ENCODE data around the gene CITED4. TPM values are rescaled to one million over a fixed set of nuclear protein-coding genes. Genes with fewer than 3 reads are reported as not detected.

CITED4 gene
- total RNA-seq, 1 donor from 2014 or later = 7.1 TPM

GRCh38 chr1:40837601-40838000 lies 24.6 kb downstream of the CITED4 start:
- H3K27me3 Mint-ChIP-seq (ENCODE audit: low read depth, unreplicated experiment) = no peaks in the 10 kb centered on the region
- no peak for DNase-seq (ENCODE audit: low read depth)
- H3K4me1 ChIP-seq (ENCODE audit: insufficient read depth, low read length) = no peaks in the 10 kb centered on the region
- no peaks in the 10 kb centered on the region for H3K79me2 ChIP-seq (ENCODE audit: insufficient read depth, low read length)
- no peaks in the 10 kb centered on the region for H3K36me3 ChIP-seq (ENCODE audit: insufficient read depth, low read length)
- H3K4me1 Mint-ChIP-seq (ENCODE audit: low read depth, unreplicated experiment) = no peaks in the 10 kb centered on the region
- H3K9ac ChIP-seq (ENCODE audit: low read length) = no peak overlapping the region
- no peak overlapping the region for H3K27ac ChIP-seq (ENCODE audit: low read depth, low read length)
- peaks cover 6% of the 10 kb centered on the region for H3K9me3 Mint-ChIP-seq (ENCODE audit: unreplicated experiment)
- H3K4me3 Mint-ChIP-seq (ENCODE audit: unreplicated experiment) = no peak overlapping the region
- no peak overlapping the region for H3K4me3 ChIP-seq (ENCODE audit: insufficient read depth, low read depth, low read length)
- no peaks in the 10 kb centered on the region for H4K20me1 ChIP-seq (ENCODE audit: insufficient read depth, low read length)
- no peaks in the 10 kb centered on the region for H3K9me3 ChIP-seq (ENCODE audit: insufficient read depth, low read depth, low read length)
- H2AFZ ChIP-seq (ENCODE audit: low read depth, low read length) = no peak overlapping the region
- no peak for TF ChIP-seq CTCF (IDR thresholded peaks at IDR 0.05; ENCODE audit: insufficient read depth, low read depth, low read length)
- no peak for TF ChIP-seq EZH2 (IDR thresholded peaks at IDR 0.05; ENCODE audit: insufficient read depth, low read length)
- no peak overlapping the region for H3K27ac Mint-ChIP-seq (ENCODE audit: unreplicated experiment)
- peaks cover 16% of the 10 kb centered on the region for H3K27me3 ChIP-seq (ENCODE audit: insufficient read depth, low read length)
- no peak overlapping the region for H3K4me2 ChIP-seq (ENCODE audit: low read length)
- peaks cover 1% of the 10 kb centered on the region for H3K36me3 Mint-ChIP-seq (ENCODE audit: low read depth, unreplicated experiment)
- no peak for FAIRE-seq

- Histone ChIP-seq H3K9me3 (ENCODE audit: insufficient read depth, low read depth, low read length) (no peaks in the 10 kb centered on the region), H3K4me1 (ENCODE audit: insufficient read depth, low read length) (no peaks in the 10 kb centered on the region), H4K20me1 (ENCODE audit: insufficient read depth, low read length) (no peaks in the 10 kb centered on the region), H3K36me3 (ENCODE audit: insufficient read depth, low read length) (no peaks in the 10 kb centered on the region), H2AFZ (ENCODE audit: low read depth, low read length) (no peak overlapping the region), H3K27ac (ENCODE audit: low read depth, low read length) (no peak overlapping the region), H3K9ac (ENCODE audit: low read length) (no peak overlapping the region), H3K4me3 (ENCODE audit: insufficient read depth, low read depth, low read length) (no peak overlapping the region), H3K79me2 (ENCODE audit: insufficient read depth, low read length) (no peaks in the 10 kb centered on the region), H3K4me2 (ENCODE audit: low read length) (no peak overlapping the region), H3K27me3 (ENCODE audit: insufficient read depth, low read length) (peaks cover 16% of the 10 kb centered on the region)
- H3K27ac Mint-ChIP-seq (ENCODE audit: unreplicated experiment) = no peak overlapping the region
- peaks cover 8% of the 10 kb centered on the region for H3K27me3 Mint-ChIP-seq (ENCODE audit: low read depth, unreplicated experiment)
- H3K4me3 Mint-ChIP-seq (ENCODE audit: unreplicated experiment) = no peak overlapping the region
- H3K4me1 Mint-ChIP-seq (ENCODE audit: low read depth, unreplicated experiment) = no peaks in the 10 kb centered on the region
- no peak for TF ChIP-seq CTCF (IDR thresholded peaks at IDR 0.05; ENCODE audit: insufficient read depth, low read depth, low read length)
- no peak for TF ChIP-seq EZH2 (IDR thresholded peaks at IDR 0.05; ENCODE audit: insufficient read depth, low read length)
- no peaks in the 10 kb centered on the region for H3K36me3 Mint-ChIP-seq (ENCODE audit: low read depth, unreplicated experiment)
- DNase-seq (ENCODE audit: low read depth) = no peak
- FAIRE-seq = no peak
- no peaks in the 10 kb centered on the region for H3K9me3 Mint-ChIP-seq (ENCODE audit: unreplicated experiment)
Measured at GRCh38 chr1:40836283-40836682, 25.9 kb downstream of the CITED4 start.

GRCh38 chr1:40834968-40835545 lies 27.1 kb downstream of the CITED4 start:
- TF ChIP-seq EZH2 (IDR thresholded peaks at IDR 0.05; ENCODE audit: insufficient read depth, low read length) (no peak), CTCF (IDR thresholded peaks at IDR 0.05; ENCODE audit: insufficient read depth, low read depth, low read length) (no peak)
- Histone ChIP-seq H3K79me2 (ENCODE audit: insufficient read depth, low read length) (no peaks in the 10 kb centered on the region), H3K36me3 (ENCODE audit: insufficient read depth, low read length) (no peaks in the 10 kb centered on the region), H2AFZ (ENCODE audit: low read depth, low read length) (no peak overlapping the region), H3K27me3 (ENCODE audit: insufficient read depth, low read length) (peaks cover 12% of the 10 kb centered on the region), H3K4me3 (ENCODE audit: insufficient read depth, low read depth, low read length) (no peak overlapping the region), H3K4me2 (ENCODE audit: low read length) (no peak overlapping the region), H4K20me1 (ENCODE audit: insufficient read depth, low read length) (no peaks in the 10 kb centered on the region), H3K9me3 (ENCODE audit: insufficient read depth, low read depth, low read length) (no peaks in the 10 kb centered on the region), H3K27ac (ENCODE audit: low read depth, low read length) (no peak overlapping the region), H3K4me1 (ENCODE audit: insufficient read depth, low read length) (no peaks in the 10 kb centered on the region), H3K9ac (ENCODE audit: low read length) (no peak overlapping the region)
- no peak for DNase-seq (ENCODE audit: low read depth)
- no peak overlapping the region for H3K27ac Mint-ChIP-seq (ENCODE audit: unreplicated experiment)
- peaks cover 13% of the 10 kb centered on the region for H3K27me3 Mint-ChIP-seq (ENCODE audit: low read depth, unreplicated experiment)
- no peak for FAIRE-seq
- H3K9me3 Mint-ChIP-seq (ENCODE audit: unreplicated experiment) = no peaks in the 10 kb centered on the region
- H3K4me1 Mint-ChIP-seq (ENCODE audit: low read depth, unreplicated experiment) = no peaks in the 10 kb centered on the region
- no peaks in the 10 kb centered on the region for H3K36me3 Mint-ChIP-seq (ENCODE audit: low read depth, unreplicated experiment)
- no peak overlapping the region for H3K4me3 Mint-ChIP-seq (ENCODE audit: unreplicated experiment)
